Keratinocyte (primary cell): ENCODE data around the gene ACVR1B. TPM values are rescaled to one million over a fixed set of nuclear protein-coding genes. Genes with fewer than 3 reads are reported as not detected.

Experiments used
- DNase-seq: peaks from one replicate; pipeline ENCODE4 v3.0.0-alpha.2; 2011; ENCODE audit warnings: low read depth, missing footprints, low spot score
- FAIRE-seq: peaks from 2 replicates; lab custom pipeline; 2011; peaks lifted over from hg19 to GRCh38; lab: Jason Lieb, UNC
- H2AFZ ChIP-seq: 2 replicates; pipeline ENCODE4 v1.6.0; 2012; ENCODE audit warnings: low read length, control low read depth, inconsistent platforms; ENCODE audit not compliant: control insufficient read depth
- H3K27ac ChIP-seq: 2 replicates; pipeline ENCODE4 v1.5.1; 2011; ENCODE audit warnings: low read length; ENCODE audit not compliant: control insufficient read depth, insufficient read depth
- H3K27me3 ChIP-seq: 3 replicates; pipeline ENCODE4 v1.6.0; 2011; ENCODE audit warnings: low read length; ENCODE audit not compliant: control insufficient read depth, insufficient read depth; ENCODE audit errors: extremely low read depth
- H3K36me3 ChIP-seq, 2 experiments: 2 replicates in 1 of 2; 3 replicates in 1 of 2; pipeline ENCODE4 v1.5.1; 2011; ENCODE audit warnings: low read length in 2 of 2, mild to moderate bottlenecking in 1 of 2; ENCODE audit not compliant: control insufficient read depth in 2 of 2, insufficient read depth in 2 of 2; ENCODE audit errors: extremely low read depth in 1 of 2
- H3K4me1 ChIP-seq: 3 replicates; pipeline ENCODE4 v1.5.1; 2011; ENCODE audit warnings: low read length; ENCODE audit not compliant: control insufficient read depth, insufficient read depth; ENCODE audit errors: extremely low read depth
- H3K4me2 ChIP-seq: 3 replicates; pipeline ENCODE4 v1.6.0; 2011; ENCODE audit warnings: low read depth, low read length; ENCODE audit not compliant: control insufficient read depth, insufficient read depth; ENCODE audit errors: extremely low read depth
- H3K4me3 ChIP-seq, 3 experiments: fragments of 200-600 bp in 1 of 3; sonication (generic) in 1 of 3; 2 replicates in 2 of 3; 3 replicates in 1 of 3; pipeline ENCODE4 v1.5.1; 2011 to 2016; ENCODE audit warnings: low read length in 3 of 3, mild to moderate bottlenecking in 3 of 3, control low read depth in 2 of 3, inconsistent platforms in 1 of 3, low read depth in 1 of 3, mixed read lengths in 1 of 3, mixed run types in 1 of 3, moderate library complexity in 1 of 3; ENCODE audit not compliant: control insufficient read depth in 2 of 3, insufficient read depth in 2 of 3; ENCODE audit errors: extremely low read depth in 1 of 3
- H3K79me2 ChIP-seq: 2 replicates; pipeline ENCODE4 v1.6.0; 2012; ENCODE audit warnings: low read length; ENCODE audit not compliant: control insufficient read depth, insufficient read depth
- H3K9ac ChIP-seq: 3 replicates; pipeline ENCODE4 v1.6.0; 2011; ENCODE audit warnings: low read length; ENCODE audit not compliant: control insufficient read depth, insufficient read depth; ENCODE audit errors: extremely low read depth
- H3K9me1 ChIP-seq: 3 replicates; pipeline ENCODE4 v1.6.0; 2011; ENCODE audit warnings: low read length; ENCODE audit not compliant: control insufficient read depth, insufficient read depth; ENCODE audit errors: extremely low read depth
- H3K9me3 ChIP-seq: 2 replicates; pipeline ENCODE4 v1.5.1; 2012; ENCODE audit warnings: low read depth, low read length; ENCODE audit not compliant: control insufficient read depth
- H4K20me1 ChIP-seq: 3 replicates; pipeline ENCODE4 v1.6.0; 2011; ENCODE audit warnings: low read length; ENCODE audit not compliant: control insufficient read depth, insufficient read depth; ENCODE audit errors: extremely low read depth
- CTCF ChIP-seq, 3 experiments: IDR thresholded peaks in 1 of 3; conservative IDR thresholded peaks in 1 of 3; optimal IDR thresholded peaks in 1 of 3; 2 replicates in 2 of 3; 3 replicates in 1 of 3; pipeline versions ENCODE3 to v1.5.1; 2011; ENCODE audit warnings: low read length in 3 of 3, mild to moderate bottlenecking in 3 of 3, moderate library complexity in 2 of 3, control low read depth in 1 of 3, inconsistent platforms in 1 of 3; ENCODE audit not compliant: insufficient read depth in 2 of 3; ENCODE audit errors: extremely low read depth in 1 of 3
- EZH2 ChIP-seq: IDR thresholded peaks from one replicate; pipeline ENCODE4 v1.6.1; 2012; ENCODE audit warnings: inconsistent platforms, mild to moderate bottlenecking, low read length, moderate library complexity
- dilution Hi-C: fragments of 300-500 bp; cut with MboI; formaldehyde crosslinking; loops from one replicate; pipeline ENCODE4 v1.7.0; 2020; ENCODE audit warnings: low sequenced_read_pairs; ENCODE audit not compliant: extremely low pct_ligation_motif_present
- polyA plus RNA-seq, 5 experiments: library from polyadenylated mRNA; depleted of rRNA in 3 of 5; stranded (reverse) in 3 of 5; stranded (forward) in 1 of 5; unstranded in 1 of 5; fragments of >200 nt; gene quantifications; 1 replicate in 1 of 5; 2 replicates in 3 of 5; 3 replicates in 1 of 5; pipeline versions ENCODE4 v1.2.1 to v1.2.3, GENCODE V29; 2011 to 2012; ENCODE audit warnings: missing spikeins in 2 of 5, low read depth in 1 of 5, low replicate concordance in 1 of 5

ACVR1B gene
- polyA plus RNA-seq, 1 donor (not counting 4 experiments of a cell fraction or from before 2014, with no cell fraction given): 12.7 TPM

GRCh38 chr12:51911307-51911706 is 40.2 kb upstream of the ACVR1B start:
- Histone ChIP-seq H3K4me3 (no peak overlapping the region), H3K27ac (no peak overlapping the region), H3K9ac (no peak overlapping the region), H3K4me2 (no peak overlapping the region), H3K9me3 (no peaks in the 10 kb centered on the region), H4K20me1 (no peaks in the 10 kb centered on the region), H3K27me3 (peaks cover 25% of the 10 kb centered on the region), H3K9me1 (no peaks in the 10 kb centered on the region), H3K79me2 (no peaks in the 10 kb centered on the region), H3K36me3 (no peaks in the 10 kb centered on the region), H3K4me1 (no peaks in the 10 kb centered on the region), H2AFZ (no peak overlapping the region)
- TF ChIP-seq CTCF (optimal IDR thresholded peaks at IDR 0.05 in 1 of 3, IDR thresholded peaks at IDR 0.05 in 1 of 3, conservative IDR thresholded peaks at IDR 0.05 in 1 of 3; ENCODE audit: extremely low read depth in 1 of 3, insufficient read depth in 2 of 3, low read length in 3 of 3) (no peak), EZH2 (no peak)
- no peak for FAIRE-seq
- no peak for DNase-seq
- dilution Hi-C loops: no loop called here

GRCh38 chr12:51911788-51912711 is 39.4 kb upstream of the ACVR1B start:
- Histone ChIP-seq H3K9me1 (no peaks in the 10 kb centered on the region), H3K4me2 (no peak overlapping the region), H3K4me3 (no peak overlapping the region), H3K9me3 (no peaks in the 10 kb centered on the region), H3K27ac (no peak overlapping the region), H3K27me3 (peaks cover 19% of the 10 kb centered on the region), H3K79me2 (no peaks in the 10 kb centered on the region), H2AFZ (no peak overlapping the region), H4K20me1 (no peaks in the 10 kb centered on the region), H3K9ac (no peak overlapping the region), H3K36me3 (no peaks in the 10 kb centered on the region), H3K4me1 (no peaks in the 10 kb centered on the region)
- DNase-seq (no peak), FAIRE-seq (no peak)
- dilution Hi-C loops: no loop called here
- TF ChIP-seq CTCF (optimal IDR thresholded peaks at IDR 0.05 in 1 of 3, IDR thresholded peaks at IDR 0.05 in 1 of 3, conservative IDR thresholded peaks at IDR 0.05 in 1 of 3; ENCODE audit: extremely low read depth in 1 of 3, insufficient read depth in 2 of 3, low read length in 3 of 3): no peak
- no peak for TF ChIP-seq EZH2
